OCI-LY3 (cell line): ENCODE measurements around the gene DOCK6.

Experiments
- H2AFZ ChIP-seq: fragments of 200-600, 300-600 bp; shearing (Covaris generic); 2 replicates; pipeline ENCODE4 v1.6.0; 2014; ENCODE audit warnings: antibody characterized with exemption, low read depth, low read length
- H3K27ac ChIP-seq: fragments of 200-600, 300-600 bp; sonication (generic); 2 replicates; pipeline ENCODE4 v1.5.1; 2014; ENCODE audit warnings: mild to moderate bottlenecking, low read length, moderate library complexity, mixed read lengths
- H3K27me3 ChIP-seq: fragments of 200-600, 300-600 bp; sonication (generic); 2 replicates; pipeline ENCODE4 v1.6.1; 2014; ENCODE audit warnings: low read depth, low read length, mixed read lengths
- H3K36me3 ChIP-seq: fragments of 200-600, 300-600 bp; sonication (generic); replicated peaks from 2 replicates; pipeline ENCODE3; 2014; ENCODE audit warnings: low read depth, low read length, mixed read lengths
- H3K4me1 ChIP-seq: fragments of 300-600, 200-600 bp; sonication (generic); 2 replicates; pipeline ENCODE4 v1.6.1; 2014; ENCODE audit warnings: low read length, mixed read lengths
- H3K4me2 ChIP-seq: fragments of 200-600, 300-600 bp; sonication (generic); 2 replicates; pipeline ENCODE4 v1.6.1; 2014; ENCODE audit warnings: low read length, mixed read lengths
- H3K4me3 ChIP-seq: fragments of 300-600, 200-600 bp; sonication (generic); 2 replicates; pipeline ENCODE4 v1.5.1; 2014; ENCODE audit warnings: antibody characterized with exemption, mild to moderate bottlenecking, low read length, moderate library complexity
- H3K79me2 ChIP-seq: fragments of 300-600, 200-600 bp; shearing (Covaris generic); 2 replicates; pipeline ENCODE4 v1.6.1; 2014; ENCODE audit warnings: mild to moderate bottlenecking, low read length, mixed read lengths
- H3K9ac ChIP-seq: fragments of 300-600, 200-600 bp; shearing (Covaris generic); 2 replicates; pipeline ENCODE4 v1.6.0; 2014; ENCODE audit warnings: mild to moderate bottlenecking, low read length, moderate library complexity
- H3K9me3 ChIP-seq: fragments of 200-600, 300-600 bp; shearing (Covaris generic); 2 replicates; pipeline ENCODE4 v1.6.1; 2014; ENCODE audit warnings: low read length, mixed read lengths; ENCODE audit not compliant: insufficient read depth
- H4K20me1 ChIP-seq: fragments of 200-600, 300-600 bp; sonication (generic); 2 replicates; pipeline ENCODE4 v1.6.1; 2016; ENCODE audit warnings: low read length, mixed read lengths; ENCODE audit not compliant: insufficient read depth
- CTCF ChIP-seq: fragments of 200-600, 300-600 bp; sonication (generic); IDR thresholded peaks from 2 replicates; pipeline ENCODE4 v1.5.1; 2014; ENCODE audit warnings: antibody characterized with exemption, low read length, low read depth
- EZH2phosphoT487 ChIP-seq: fragments of 200-600 bp; shearing (Covaris generic); IDR thresholded peaks from 2 replicates; pipeline ENCODE4 v1.6.1; 2018; ENCODE audit warnings: antibody characterized with exemption, mixed run types, low read depth

Gene DOCK6

GRCh38 chr19:11173516-11174155 is 88.7 kb downstream of the DOCK6 start:
- no peak overlapping the region for H3K4me2 ChIP-seq
- no peak overlapping the region for H3K4me3 ChIP-seq
- peaks cover 4% of the 10 kb centered on the region for H3K36me3 ChIP-seq
- H3K79me2 ChIP-seq: no peaks in the 10 kb centered on the region
- H3K4me1 ChIP-seq: peaks cover under 1% of the 10 kb centered on the region
- no peak overlapping the region for H2AFZ ChIP-seq
- H3K27me3 ChIP-seq: peaks cover 3% of the 10 kb centered on the region; the same call in 1 of the 2 replicates
- no peaks in the 10 kb centered on the region for H4K20me1 ChIP-seq
- H3K27ac ChIP-seq: no peak overlapping the region
- no peak overlapping the region for H3K9ac ChIP-seq
- TF ChIP-seq CTCF: no peak
- TF ChIP-seq EZH2phosphoT487: no peak
- no peaks in the 10 kb centered on the region for H3K9me3 ChIP-seq

DNA sequence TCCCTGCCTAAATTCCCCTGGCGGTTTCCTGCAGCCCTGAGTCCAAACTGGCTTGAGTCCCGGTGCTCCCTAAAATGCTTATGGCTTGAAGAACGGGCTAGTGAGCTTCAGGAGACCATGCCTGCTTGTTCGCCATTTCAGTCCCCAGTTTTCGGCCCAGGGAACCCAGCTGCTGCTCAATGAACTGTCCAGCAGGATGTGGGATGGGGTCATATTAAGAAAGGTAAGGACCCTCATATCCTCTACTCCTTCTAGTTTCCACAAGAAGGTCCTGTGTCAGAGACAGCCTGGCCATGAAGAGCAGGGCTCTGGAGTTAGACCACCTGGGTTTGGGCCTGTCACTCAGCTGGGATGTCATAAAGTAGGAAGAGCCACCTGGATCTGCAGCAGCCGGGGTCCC is 89.7 kb downstream of the DOCK6 start:
- no peak overlapping the region for H3K4me2 ChIP-seq
- H4K20me1 ChIP-seq: no peaks in the 10 kb centered on the region
- no peak overlapping the region for H2AFZ ChIP-seq
- TF ChIP-seq EZH2phosphoT487: no peak
- no peaks in the 10 kb centered on the region for H3K79me2 ChIP-seq
- H3K27me3 ChIP-seq: no peaks in the 10 kb centered on the region
- no peak overlapping the region for H3K9ac ChIP-seq
- peaks cover 4% of the 10 kb centered on the region for H3K36me3 ChIP-seq
- H3K9me3 ChIP-seq: no peaks in the 10 kb centered on the region
- H3K4me3 ChIP-seq: no peak overlapping the region
- no peaks in the 10 kb centered on the region for H3K4me1 ChIP-seq
- no peak overlapping the region for H3K27ac ChIP-seq

- Histone ChIP-seq H3K9me3 (no peaks in the 10 kb centered on the region), H3K4me3 (no peak overlapping the region), H3K27ac (no peak overlapping the region), H3K4me1 (no peaks in the 10 kb centered on the region), H3K36me3 (peaks cover 4% of the 10 kb centered on the region), H4K20me1 (no peaks in the 10 kb centered on the region), H3K4me2 (no peak overlapping the region), H3K27me3 (no peaks in the 10 kb centered on the region), H2AFZ (no peak overlapping the region), H3K9ac (no peak overlapping the region), H3K79me2 (no peaks in the 10 kb centered on the region)
- no peak for TF ChIP-seq EZH2phosphoT487
- TF ChIP-seq CTCF: no peak
Measured at GRCh38 chr19:11171144-11171543, 91.2 kb downstream of the DOCK6 start.

DNA sequence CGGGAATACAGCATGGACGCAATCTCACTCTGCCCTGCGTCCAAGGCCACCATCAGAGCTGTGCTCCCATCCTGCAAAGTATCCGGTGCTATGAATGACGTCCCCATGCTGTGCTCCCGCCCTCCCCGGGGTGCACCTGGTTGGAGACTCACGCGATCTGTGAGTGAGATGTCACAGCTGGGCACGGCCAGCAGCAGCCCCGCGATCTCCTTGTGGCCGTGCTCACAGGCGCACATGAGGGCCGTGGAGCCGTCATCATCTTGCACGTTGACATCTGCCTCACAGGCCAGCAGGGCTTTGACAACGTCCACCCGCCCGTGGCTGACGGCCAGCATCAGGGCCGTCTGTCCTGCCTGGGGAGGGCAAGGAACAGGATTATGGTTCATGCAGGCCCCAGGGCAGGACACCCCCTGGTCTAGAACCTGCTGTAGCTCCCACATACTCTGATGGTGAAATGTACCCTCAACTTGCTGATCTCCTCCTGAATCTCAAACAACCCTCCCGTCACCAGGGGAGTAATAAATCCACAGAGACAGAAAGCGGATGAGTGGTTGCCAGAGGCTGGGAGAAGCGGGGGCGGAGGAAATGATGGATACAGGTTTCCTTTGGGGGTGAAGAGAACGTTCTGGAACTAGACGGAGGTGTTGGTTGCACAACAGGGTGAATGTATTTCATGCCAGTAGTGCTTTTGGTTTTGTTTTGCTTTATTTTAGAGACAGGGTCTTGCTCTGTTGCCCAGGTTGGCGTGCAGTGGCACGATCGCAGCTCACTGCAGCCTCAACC is 92.2 kb downstream of the DOCK6 start:
- H3K27ac ChIP-seq: no peak overlapping the region
- no peaks in the 10 kb centered on the region for H3K4me1 ChIP-seq
- no peaks in the 10 kb centered on the region for H4K20me1 ChIP-seq
- H3K9me3 ChIP-seq: no peaks in the 10 kb centered on the region
- TF ChIP-seq EZH2phosphoT487 (no peak), CTCF (no peak)
- no peak overlapping the region for H2AFZ ChIP-seq
- H3K9ac ChIP-seq: no peak overlapping the region
- H3K27me3 ChIP-seq: no peaks in the 10 kb centered on the region
- no peaks in the 10 kb centered on the region for H3K79me2 ChIP-seq
- peaks cover 4% of the 10 kb centered on the region for H3K36me3 ChIP-seq
- H3K4me2 ChIP-seq: no peak overlapping the region
- H3K4me3 ChIP-seq: no peak overlapping the region
